ENCODE measurements around the gene STAMBP.
"Not testable (repeated sequence)": the region's sequence is repeated elsewhere in the genome, so short reads cannot be mapped to it uniquely, and the experiment has no call there.

Gene STAMBP

DNA sequence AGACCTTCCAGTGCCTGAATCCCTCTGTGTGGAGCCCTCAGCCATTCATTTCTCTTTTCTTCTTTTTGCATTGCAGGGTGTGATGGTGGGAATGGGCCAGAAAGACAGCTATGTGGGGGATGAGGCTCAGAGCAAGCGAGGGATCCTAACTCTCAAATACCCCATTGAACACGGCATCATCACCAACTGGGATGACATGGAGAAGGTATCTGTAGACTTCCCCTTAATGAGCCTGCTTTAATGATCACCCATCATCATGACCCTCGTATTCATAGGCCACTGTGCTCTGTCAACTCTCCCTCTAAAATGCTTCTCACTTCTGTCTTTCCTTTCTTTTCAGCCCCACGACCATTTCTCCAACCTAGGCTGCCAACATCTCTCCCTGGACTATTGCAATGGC lies 73.5 kb downstream of the STAMBP start:
- Histone ChIP-seq H3K36me3 (ENCODE audit: insufficient read depth, low read depth, low read length) (no peaks in the 10 kb centered on the region), H3K9me3 (ENCODE audit: insufficient read depth, low read depth, low read length) (no peaks in the 10 kb centered on the region), H3K27ac (ENCODE audit: low read length) (no peak overlapping the region), H3K9ac (ENCODE audit: low read depth, low read length) (no peak overlapping the region), H3K27me3 (ENCODE audit: insufficient read depth, low read length) (no peaks in the 10 kb centered on the region), H3K4me3 (ENCODE audit: low read length) (no peak overlapping the region), H3K4me1 (ENCODE audit: insufficient read depth, low read length) (no peaks in the 10 kb centered on the region)

DNA sequence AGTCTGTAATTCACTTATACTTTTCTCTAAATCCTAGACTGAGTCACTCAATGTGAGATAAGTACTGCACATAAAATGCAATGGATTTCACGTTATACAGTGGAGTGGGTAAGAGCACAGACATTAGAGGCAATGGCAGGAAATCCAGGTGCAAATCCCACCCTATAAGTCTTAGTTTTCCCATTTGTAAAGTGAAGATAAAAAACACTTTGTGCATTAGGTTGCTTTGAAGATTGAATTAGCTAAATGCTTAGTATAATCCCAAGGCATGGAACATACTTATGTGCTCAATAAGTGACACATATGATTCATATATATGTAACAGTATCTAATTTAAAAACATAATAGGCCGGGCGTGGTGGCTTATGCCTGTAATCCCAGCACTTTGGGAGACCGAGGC lies 74.6 kb downstream of the STAMBP start:
- no peaks in the 10 kb centered on the region for H3K36me3 ChIP-seq (ENCODE audit: insufficient read depth, low read depth, low read length)

DNA sequence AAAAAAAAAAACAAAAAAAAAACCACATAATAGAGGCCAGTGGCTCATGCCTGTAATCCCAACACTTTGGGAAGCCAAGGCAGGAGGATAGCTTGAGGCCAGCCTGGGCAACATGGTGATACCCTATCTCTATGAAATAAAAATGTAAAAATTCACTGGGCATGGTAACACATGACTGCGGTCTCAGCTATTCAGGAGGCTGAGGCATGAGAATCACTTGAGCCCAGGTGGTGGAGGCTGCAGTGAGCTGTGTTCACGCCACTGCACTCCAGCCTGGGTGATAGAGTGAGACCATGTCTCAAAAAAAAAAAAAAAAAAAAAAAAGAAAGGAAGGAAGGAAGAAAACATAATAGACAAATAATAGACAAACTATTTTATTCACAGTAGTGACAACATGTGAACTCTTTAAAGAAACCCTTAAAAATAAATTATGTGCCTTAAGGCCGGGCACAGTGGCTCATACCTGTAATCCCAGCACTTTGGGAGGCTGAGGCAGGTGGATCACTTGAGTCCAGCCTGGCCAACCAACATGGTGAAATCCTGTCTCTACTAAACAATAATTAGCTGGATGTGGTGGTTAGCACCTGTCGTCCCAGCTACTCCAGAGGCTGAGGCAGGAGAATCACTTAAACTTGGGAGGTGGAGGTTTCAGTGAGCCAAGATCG lies 75.3 kb downstream of the STAMBP start:
- H3K27me3 ChIP-seq (ENCODE audit: insufficient read depth, low read length); H3K4me1 ChIP-seq (ENCODE audit: insufficient read depth, low read length); H3K9ac ChIP-seq (ENCODE audit: low read depth, low read length); H3K27ac ChIP-seq (ENCODE audit: low read length); H3K9me3 ChIP-seq (ENCODE audit: insufficient read depth, low read depth, low read length); H3K4me3 ChIP-seq (ENCODE audit: low read length); H3K36me3 ChIP-seq (ENCODE audit: insufficient read depth, low read depth, low read length): not testable (repeated sequence)

More for the DNA sequence above, 74.6 kb downstream of the STAMBP start:
- no peaks in the 10 kb centered on the region for H3K4me1 ChIP-seq (ENCODE audit: insufficient read depth, low read length)
- H3K4me3 ChIP-seq (ENCODE audit: low read length): no peak overlapping the region
- H3K9ac ChIP-seq (ENCODE audit: low read depth, low read length): no peak overlapping the region
- no peaks in the 10 kb centered on the region for H3K9me3 ChIP-seq (ENCODE audit: insufficient read depth, low read depth, low read length)
- H3K27me3 ChIP-seq (ENCODE audit: insufficient read depth, low read length): no peaks in the 10 kb centered on the region
- no peak overlapping the region for H3K27ac ChIP-seq (ENCODE audit: low read length)

DNA sequence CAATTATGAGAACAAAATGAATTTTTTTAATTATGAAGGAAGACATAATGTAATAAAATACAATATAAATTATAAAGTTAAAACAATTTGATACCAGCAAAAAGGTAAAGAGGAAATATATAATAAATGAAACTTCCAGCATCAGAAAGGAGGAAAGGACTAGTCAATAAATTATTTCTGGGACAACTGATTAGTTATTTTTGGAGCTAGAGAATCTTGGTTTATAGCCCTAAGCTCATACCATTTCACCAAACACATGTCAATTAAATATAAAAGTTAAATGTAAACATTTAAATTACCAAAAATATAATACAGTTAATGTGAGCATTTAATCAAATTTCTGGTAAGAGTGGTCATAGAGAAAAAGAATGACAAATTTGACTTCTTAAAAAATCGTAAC lies 76.2 kb downstream of the STAMBP start:
- H3K27ac ChIP-seq (ENCODE audit: low read length): no peak overlapping the region
- H3K27me3 ChIP-seq (ENCODE audit: insufficient read depth, low read length): no peaks in the 10 kb centered on the region
- no peaks in the 10 kb centered on the region for H3K9me3 ChIP-seq (ENCODE audit: insufficient read depth, low read depth, low read length)
- H3K36me3 ChIP-seq (ENCODE audit: insufficient read depth, low read depth, low read length): no peaks in the 10 kb centered on the region
- no peak overlapping the region for H3K9ac ChIP-seq (ENCODE audit: low read depth, low read length)
- no peak overlapping the region for H3K4me3 ChIP-seq (ENCODE audit: low read length)
- no peaks in the 10 kb centered on the region for H3K4me1 ChIP-seq (ENCODE audit: insufficient read depth, low read length)

- Histone ChIP-seq H3K27ac (ENCODE audit: low read length) (no peak overlapping the region), H3K9ac (ENCODE audit: low read depth, low read length) (no peak overlapping the region), H3K36me3 (ENCODE audit: insufficient read depth, low read depth, low read length) (no peaks in the 10 kb centered on the region), H3K9me3 (ENCODE audit: insufficient read depth, low read depth, low read length) (no peaks in the 10 kb centered on the region), H3K4me3 (ENCODE audit: low read length) (no peak overlapping the region), H3K4me1 (ENCODE audit: insufficient read depth, low read length) (no peaks in the 10 kb centered on the region), H3K27me3 (ENCODE audit: insufficient read depth, low read length) (no peaks in the 10 kb centered on the region)
Observed at GRCh38 chr2:73906847-73907505, 78.2 kb downstream of the STAMBP start.

GRCh38 chr2:73907840-73908452 lies 79.2 kb downstream of the STAMBP start:
- no peaks in the 10 kb centered on the region for H3K36me3 ChIP-seq (ENCODE audit: insufficient read depth, low read depth, low read length)
- no peaks in the 10 kb centered on the region for H3K4me1 ChIP-seq (ENCODE audit: insufficient read depth, low read length)
- H3K4me3 ChIP-seq (ENCODE audit: low read length): no peak overlapping the region
- H3K9ac ChIP-seq (ENCODE audit: low read depth, low read length): no peak overlapping the region
- H3K9me3 ChIP-seq (ENCODE audit: insufficient read depth, low read depth, low read length): no peaks in the 10 kb centered on the region
- no peak overlapping the region for H3K27ac ChIP-seq (ENCODE audit: low read length)
- H3K27me3 ChIP-seq (ENCODE audit: insufficient read depth, low read length): no peaks in the 10 kb centered on the region

DNA sequence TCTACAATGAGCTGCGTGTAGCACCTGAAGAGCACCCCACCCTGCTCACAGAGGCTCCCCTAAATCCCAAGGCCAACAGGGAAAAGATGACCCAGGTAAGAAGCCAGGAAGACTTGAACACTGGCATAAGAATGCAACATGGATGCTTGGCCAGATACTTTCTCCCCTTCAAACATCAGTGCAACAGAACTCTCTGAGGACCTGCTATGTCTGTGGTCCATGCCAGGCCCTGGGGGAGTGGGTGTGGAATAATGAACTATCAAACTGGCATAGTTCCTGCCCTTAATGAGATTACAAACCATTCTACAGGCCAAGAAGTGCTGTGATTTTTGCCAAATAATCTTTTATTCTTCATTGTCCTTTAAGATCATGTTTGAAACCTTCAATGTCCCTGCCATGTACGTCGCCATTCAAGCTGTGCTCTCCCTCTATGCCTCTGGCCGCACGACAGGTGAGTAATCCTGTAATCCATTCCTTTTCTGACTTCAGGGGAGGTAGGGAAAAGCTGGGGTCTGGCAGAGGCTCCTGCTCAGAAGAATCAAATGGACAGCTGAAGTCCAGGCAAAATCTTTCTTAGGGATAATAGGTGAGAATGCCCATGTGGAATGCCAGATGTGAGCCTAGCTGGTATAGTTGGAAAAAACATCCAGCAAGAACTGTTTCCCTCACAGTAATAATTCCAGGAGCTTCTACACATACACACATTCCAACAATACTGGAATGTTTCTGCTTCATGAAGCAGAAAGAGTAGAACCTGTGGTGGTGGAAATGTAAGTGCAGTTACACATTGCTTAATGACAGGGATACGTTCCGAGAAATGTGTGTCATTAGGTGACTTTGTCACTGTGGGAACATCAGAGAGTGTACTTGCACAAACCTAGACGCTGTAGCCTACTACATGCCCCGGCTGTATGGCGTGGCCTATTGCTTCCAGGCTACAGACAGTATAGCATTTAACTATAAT lies 80.2 kb downstream of the STAMBP start:
- no peak overlapping the region for H3K27ac ChIP-seq (ENCODE audit: low read length)
- no peak overlapping the region for H3K4me3 ChIP-seq (ENCODE audit: low read length)
- H3K4me1 ChIP-seq (ENCODE audit: insufficient read depth, low read length): no peaks in the 10 kb centered on the region
- no peaks in the 10 kb centered on the region for H3K27me3 ChIP-seq (ENCODE audit: insufficient read depth, low read length)
- no peak overlapping the region for H3K9ac ChIP-seq (ENCODE audit: low read depth, low read length)
- H3K36me3 ChIP-seq (ENCODE audit: insufficient read depth, low read depth, low read length): no peaks in the 10 kb centered on the region
- H3K9me3 ChIP-seq (ENCODE audit: insufficient read depth, low read depth, low read length): no peaks in the 10 kb centered on the region

DNA sequence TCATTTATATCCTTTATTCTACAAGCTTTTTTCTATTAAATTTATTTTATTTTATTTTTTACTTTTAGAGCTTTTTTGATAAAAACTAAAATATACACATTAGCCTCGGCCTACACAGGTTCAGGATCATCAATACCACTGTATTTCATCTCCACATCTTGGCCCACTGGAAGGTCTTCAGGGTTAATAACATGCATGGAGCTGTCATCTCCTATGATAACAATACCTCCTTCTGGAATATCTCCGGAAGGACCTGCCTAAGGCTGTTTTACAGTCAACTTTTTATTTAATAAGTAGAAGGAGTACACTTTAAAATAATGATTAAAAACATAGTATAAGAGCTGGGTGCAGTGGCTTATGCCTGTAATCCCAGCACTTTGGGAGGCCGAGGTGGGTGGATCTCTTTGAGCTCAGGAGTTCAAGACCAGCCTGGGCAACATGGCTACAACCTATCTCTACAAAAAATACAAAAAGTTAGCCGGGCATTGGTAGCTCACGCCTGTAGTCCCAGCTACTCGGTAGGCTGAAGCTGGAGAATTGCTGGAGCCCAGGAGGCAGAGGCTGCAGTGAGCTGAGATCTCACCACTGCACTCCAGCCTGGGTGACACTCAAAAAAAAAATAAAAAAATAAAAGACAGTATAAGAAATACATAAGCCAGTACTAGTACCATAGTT lies 82.2 kb downstream of the STAMBP start:
- Histone ChIP-seq H3K4me1 (ENCODE audit: insufficient read depth, low read length) (no peaks in the 10 kb centered on the region), H3K27ac (ENCODE audit: low read length) (no peak overlapping the region), H3K9ac (ENCODE audit: low read depth, low read length) (no peak overlapping the region), H3K36me3 (ENCODE audit: insufficient read depth, low read depth, low read length) (no peaks in the 10 kb centered on the region), H3K9me3 (ENCODE audit: insufficient read depth, low read depth, low read length) (no peaks in the 10 kb centered on the region), H3K27me3 (ENCODE audit: insufficient read depth, low read length) (no peaks in the 10 kb centered on the region), H3K4me3 (ENCODE audit: low read length) (no peak overlapping the region)

DNA sequence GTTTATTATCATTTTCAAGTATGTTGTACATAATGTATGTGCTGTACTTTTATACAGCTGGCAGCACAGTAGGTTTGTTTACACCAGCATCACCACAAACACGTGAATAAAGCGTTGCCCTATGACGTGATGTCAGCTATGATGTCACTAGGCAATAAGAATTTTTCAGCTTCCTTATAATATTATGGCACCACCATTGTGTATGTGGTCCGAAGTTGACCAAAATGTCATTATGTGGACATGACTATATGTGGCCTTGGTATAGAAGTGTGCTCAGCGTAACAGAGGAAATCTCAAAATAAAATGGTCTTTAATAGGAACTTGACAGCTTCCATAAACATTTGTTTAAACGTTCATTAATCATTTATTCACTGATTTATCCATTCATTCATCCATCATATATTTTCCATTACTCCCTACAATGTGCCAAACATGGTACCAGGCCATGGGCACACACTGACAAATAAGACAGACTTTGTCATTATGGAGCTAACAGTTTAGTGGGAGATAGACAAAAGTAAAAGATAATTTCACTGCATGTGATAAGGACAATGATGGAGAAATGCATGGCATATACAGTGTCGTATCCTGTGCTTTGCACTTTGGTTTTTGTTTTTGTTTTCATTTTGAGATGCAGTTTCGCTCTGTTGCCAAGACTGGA lies 82.9 kb downstream of the STAMBP start:
- Histone ChIP-seq H3K27me3 (ENCODE audit: insufficient read depth, low read length) (no peaks in the 10 kb centered on the region), H3K27ac (ENCODE audit: low read length) (no peak overlapping the region), H3K9me3 (ENCODE audit: insufficient read depth, low read depth, low read length) (no peaks in the 10 kb centered on the region)

DNA sequence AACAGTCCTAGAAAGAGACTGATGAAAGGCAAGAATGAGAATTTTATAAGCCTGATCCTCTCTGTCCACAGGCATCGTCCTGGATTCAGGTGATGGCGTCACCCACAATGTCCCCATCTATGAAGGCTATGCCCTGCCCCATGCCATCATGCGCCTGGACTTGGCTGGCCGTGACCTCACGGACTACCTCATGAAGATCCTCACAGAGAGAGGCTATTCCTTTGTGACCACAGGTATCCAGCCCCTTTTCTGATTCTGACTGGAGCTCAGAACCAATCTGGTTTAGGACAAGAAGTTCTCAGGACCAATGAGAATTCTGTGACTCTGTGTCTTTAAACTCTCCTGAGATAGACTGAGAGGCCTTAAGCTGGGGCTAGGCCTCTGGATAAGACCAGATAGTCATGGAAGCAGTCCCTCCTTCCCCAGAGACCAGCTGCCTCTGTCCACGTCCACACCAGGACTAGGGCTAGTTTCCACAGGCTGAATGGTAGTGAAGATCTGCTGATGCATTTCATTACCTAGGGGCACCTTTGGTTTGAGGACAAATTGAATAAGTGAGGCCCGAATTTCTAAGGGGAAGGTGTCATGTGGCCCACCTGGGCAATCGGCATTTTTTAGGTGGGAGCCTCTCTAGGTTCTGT lies 84.8 kb downstream of the STAMBP start:
- Histone ChIP-seq H3K4me1 (ENCODE audit: insufficient read depth, low read length) (no peaks in the 10 kb centered on the region), H3K4me3 (ENCODE audit: low read length) (no peak overlapping the region), H3K27ac (ENCODE audit: low read length) (no peak overlapping the region), H3K27me3 (ENCODE audit: insufficient read depth, low read length) (no peaks in the 10 kb centered on the region), H3K36me3 (ENCODE audit: insufficient read depth, low read depth, low read length) (no peaks in the 10 kb centered on the region), H3K9me3 (ENCODE audit: insufficient read depth, low read depth, low read length) (no peaks in the 10 kb centered on the region), H3K9ac (ENCODE audit: low read depth, low read length) (no peak overlapping the region)

More for the DNA sequence above, 82.9 kb downstream of the STAMBP start:
- H3K36me3 ChIP-seq (ENCODE audit: insufficient read depth, low read depth, low read length): no peaks in the 10 kb centered on the region
- H3K4me3 ChIP-seq (ENCODE audit: low read length): no peak overlapping the region
- H3K9ac ChIP-seq (ENCODE audit: low read depth, low read length): no peak overlapping the region
- H3K4me1 ChIP-seq (ENCODE audit: insufficient read depth, low read length): no peaks in the 10 kb centered on the region

Data from iPS-20b (cell line).